Sigmoid colon (tissue), 4 donors: ENCODE results near the gene CPXM2.

Experiments used
- POLR2A ChIP-seq, 2 donors: fragments of 450-650 bp; IDR thresholded peaks; one replicate each; pipeline ENCODE4 v1.6.1; 2016; ENCODE audit warnings: antibody characterized with exemption in 2 of 2, mild to moderate bottlenecking in 2 of 2, moderate library complexity in 2 of 2
- POLR2AphosphoS5 ChIP-seq, 4 donors: sonication (generic); formaldehyde crosslinking; IDR thresholded peaks; one replicate each; pipeline ENCODE4 v1.6.1; 2017; ENCODE audit warnings: antibody characterized with exemption in 4 of 4
- TF ChIP-seq, protein P1 (sequence below), 4 experiments: fragments of 450-650 bp in 3 of 4; fragments of 200-600 bp in 1 of 4; IDR thresholded peaks; one replicate each; pipeline ENCODE4 v1.5.1; 2016 to 2019; ENCODE audit warnings: antibody characterized with exemption in 4 of 4, mild to moderate bottlenecking in 3 of 4, moderate library complexity in 2 of 4

DNA sequence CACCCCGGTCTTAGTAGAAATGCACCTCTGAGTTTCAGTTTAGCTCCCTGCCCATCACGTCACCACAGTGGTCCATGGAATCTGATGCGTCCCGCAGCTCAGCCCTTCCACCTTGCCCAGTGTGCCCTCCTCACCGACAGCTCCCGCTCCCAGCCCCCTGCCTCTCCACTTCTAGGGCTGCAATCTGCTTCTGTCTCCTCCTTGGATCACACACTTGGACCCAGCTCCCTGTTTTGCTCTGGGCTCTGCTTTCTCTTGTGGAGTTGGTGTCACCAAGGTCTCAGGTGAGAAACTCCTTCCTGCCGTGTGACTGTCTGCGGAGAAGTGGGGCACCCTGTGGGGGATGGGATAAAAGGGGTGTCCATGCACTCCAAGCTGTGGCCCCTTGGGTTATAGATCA, 187.5 kb downstream of the CPXM2 start:
- TF ChIP-seq POLR2AphosphoS5 (IDR thresholded peaks at IDR 0.05) (no peak), POLR2A (IDR thresholded peaks at IDR 0.05) (no peak)
- TF ChIP-seq, protein P1, sequence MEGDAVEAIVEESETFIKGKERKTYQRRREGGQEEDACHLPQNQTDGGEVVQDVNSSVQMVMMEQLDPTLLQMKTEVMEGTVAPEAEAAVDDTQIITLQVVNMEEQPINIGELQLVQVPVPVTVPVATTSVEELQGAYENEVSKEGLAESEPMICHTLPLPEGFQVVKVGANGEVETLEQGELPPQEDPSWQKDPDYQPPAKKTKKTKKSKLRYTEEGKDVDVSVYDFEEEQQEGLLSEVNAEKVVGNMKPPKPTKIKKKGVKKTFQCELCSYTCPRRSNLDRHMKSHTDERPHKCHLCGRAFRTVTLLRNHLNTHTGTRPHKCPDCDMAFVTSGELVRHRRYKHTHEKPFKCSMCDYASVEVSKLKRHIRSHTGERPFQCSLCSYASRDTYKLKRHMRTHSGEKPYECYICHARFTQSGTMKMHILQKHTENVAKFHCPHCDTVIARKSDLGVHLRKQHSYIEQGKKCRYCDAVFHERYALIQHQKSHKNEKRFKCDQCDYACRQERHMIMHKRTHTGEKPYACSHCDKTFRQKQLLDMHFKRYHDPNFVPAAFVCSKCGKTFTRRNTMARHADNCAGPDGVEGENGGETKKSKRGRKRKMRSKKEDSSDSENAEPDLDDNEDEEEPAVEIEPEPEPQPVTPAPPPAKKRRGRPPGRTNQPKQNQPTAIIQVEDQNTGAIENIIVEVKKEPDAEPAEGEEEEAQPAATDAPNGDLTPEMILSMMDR (IDR thresholded peaks at IDR 0.05): no peak
